ENCODE data around the gene STK32B.

GRCh38 chr4:5052204-5052702 is 973 bp downstream of the STK32B start:
- no peak for TF ChIP-seq CEBPB (IDR thresholded peaks at IDR 0.05)
- no peak for TF ChIP-seq EP300 (IDR thresholded peaks at IDR 0.05; ENCODE audit: borderline replicate concordance)
- TF ChIP-seq ZBTB7A (IDR thresholded peaks at IDR 0.05; ENCODE audit: low read depth): no peak
- no peak for TF ChIP-seq FOXM1 (IDR thresholded peaks at IDR 0.05; ENCODE audit: borderline replicate concordance, low read depth)
- TF ChIP-seq RAD21 (IDR thresholded peaks at IDR 0.05; ENCODE audit: low read depth): no peak
- no peak for TF ChIP-seq YY1 (IDR thresholded peaks at IDR 0.05; ENCODE audit: low read depth)
- TF ChIP-seq TEAD4 (IDR thresholded peaks at IDR 0.05): no peak
- TF ChIP-seq EGR1 (IDR thresholded peaks at IDR 0.05): no peak
- TF ChIP-seq CREB1 (IDR thresholded peaks at IDR 0.05; ENCODE audit: low read depth): no peak
- TF ChIP-seq TAF1 (IDR thresholded peaks at IDR 0.05; ENCODE audit: low read depth): no peak
- TF ChIP-seq, protein P1, sequence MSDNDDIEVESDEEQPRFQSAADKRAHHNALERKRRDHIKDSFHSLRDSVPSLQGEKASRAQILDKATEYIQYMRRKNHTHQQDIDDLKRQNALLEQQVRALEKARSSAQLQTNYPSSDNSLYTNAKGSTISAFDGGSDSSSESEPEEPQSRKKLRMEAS (IDR thresholded peaks at IDR 0.05): no peak

All from Ishikawa (cell line).